Activated naive CD4-positive, alpha-beta T cell (primary cell): Measurements from ENCODE around the gene RHBDD1.

Experiments used
- DNase-seq, 4 experiments: peaks; one replicate each; lab custom pipeline; 2025; lab: John Stamatoyannopoulos, UW

RHBDD1 gene

GRCh38 chr2:226885769-226886435 is 50.0 kb downstream of the RHBDD1 start:
- DNase-seq: no peak

DNA sequence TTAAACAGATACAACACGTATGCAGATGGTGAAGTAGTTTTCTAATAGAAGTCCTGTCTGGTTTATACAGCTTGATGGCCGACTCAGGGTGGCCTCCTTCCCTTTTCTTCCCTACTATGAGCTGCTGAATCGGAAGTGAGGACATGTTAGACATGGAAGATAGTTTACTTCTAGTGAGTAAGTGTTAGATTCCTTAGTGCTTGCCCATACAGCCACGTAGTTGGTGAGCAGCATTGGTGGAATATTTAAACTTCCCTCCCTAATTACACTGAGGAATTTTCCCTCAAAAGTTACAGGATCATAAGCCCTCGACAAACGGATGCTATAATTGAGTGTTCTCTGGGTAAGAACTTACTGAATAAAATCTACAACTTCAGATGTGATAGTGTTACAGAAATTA is 52.1 kb downstream of the RHBDD1 start:
- DNase-seq: no peak

- no peak for DNase-seq
These were observed 52.6 kb downstream of the RHBDD1 start for GRCh38 chr2:226888378-226888965.

DNA sequence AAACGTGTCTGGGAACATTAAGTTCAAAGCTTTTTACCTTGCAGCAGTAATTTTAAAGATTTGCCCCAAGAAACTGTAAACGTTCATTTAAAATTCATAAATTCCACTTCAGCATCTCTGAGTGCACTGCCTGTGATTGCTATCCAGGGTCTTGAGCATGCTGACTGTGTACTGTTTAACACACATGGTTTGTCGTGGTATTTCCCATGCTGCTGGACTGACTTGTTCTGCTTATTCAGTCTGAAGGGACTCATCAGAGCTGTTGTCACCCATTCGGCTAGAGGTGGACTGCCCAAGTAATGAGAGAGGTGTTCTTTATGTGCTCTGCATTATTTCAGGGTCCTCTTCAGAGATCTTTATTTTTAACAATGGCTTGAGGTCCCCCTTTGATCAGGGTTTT is 53.1 kb downstream of the RHBDD1 start:
- DNase-seq: no peak

GRCh38 chr2:226890286-226890685 is 54.4 kb downstream of the RHBDD1 start:
- no peak for DNase-seq

GRCh38 chr2:226891780-226892590 is 56.1 kb downstream of the RHBDD1 start:
- DNase-seq: no peak

GRCh38 chr2:226892729-226893128 is 56.9 kb downstream of the RHBDD1 start:
- DNase-seq: no peak

- no peak for DNase-seq
These were observed 57.4 kb downstream of the RHBDD1 start for GRCh38 chr2:226893216-226893615.

- no peak for DNase-seq
These were observed 58.9 kb downstream of the RHBDD1 start for GRCh38 chr2:226894752-226895151.

DNA sequence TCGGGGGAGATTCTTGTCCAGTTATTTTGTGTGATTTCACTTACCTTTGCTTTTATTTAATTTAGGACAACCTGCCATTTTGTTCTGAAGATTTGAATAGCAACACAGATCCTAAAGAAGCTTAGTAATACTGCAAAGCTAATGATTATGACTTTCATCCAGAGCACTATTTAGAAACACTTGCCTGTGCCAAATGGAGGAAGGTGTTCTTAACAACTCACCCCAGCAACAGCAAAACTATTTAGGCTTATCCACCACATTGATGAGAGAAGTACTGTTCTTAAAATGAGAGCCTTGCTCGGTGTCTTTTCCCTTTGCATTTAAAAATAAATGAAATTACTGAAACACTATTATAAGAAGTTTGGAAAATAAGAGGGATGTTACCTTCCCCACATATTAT is 59.7 kb downstream of the RHBDD1 start:
- no peak for DNase-seq

DNA sequence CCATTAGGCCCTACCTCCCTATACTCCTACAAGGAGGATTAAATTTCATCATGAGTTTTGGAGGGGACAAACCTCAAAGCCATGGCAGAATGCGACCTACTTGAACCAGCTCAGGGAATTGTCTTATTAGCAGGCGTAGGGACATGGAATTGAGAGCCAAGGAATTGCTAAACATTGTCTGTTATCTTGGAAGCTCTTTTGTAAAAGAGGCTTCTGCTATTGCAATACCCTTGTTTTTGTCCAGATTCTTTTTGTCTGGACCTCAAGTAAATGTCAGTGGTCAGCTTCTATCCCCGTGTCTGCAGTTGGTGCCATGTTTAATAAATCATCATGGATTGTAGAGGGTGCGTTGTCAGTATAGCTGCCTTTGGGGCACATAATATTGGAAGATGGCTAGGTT is 62.3 kb downstream of the RHBDD1 start:
- no peak for DNase-seq

GRCh38 chr2:226898897-226899296 is 63.0 kb downstream of the RHBDD1 start:
- DNase-seq: no peak

DNA sequence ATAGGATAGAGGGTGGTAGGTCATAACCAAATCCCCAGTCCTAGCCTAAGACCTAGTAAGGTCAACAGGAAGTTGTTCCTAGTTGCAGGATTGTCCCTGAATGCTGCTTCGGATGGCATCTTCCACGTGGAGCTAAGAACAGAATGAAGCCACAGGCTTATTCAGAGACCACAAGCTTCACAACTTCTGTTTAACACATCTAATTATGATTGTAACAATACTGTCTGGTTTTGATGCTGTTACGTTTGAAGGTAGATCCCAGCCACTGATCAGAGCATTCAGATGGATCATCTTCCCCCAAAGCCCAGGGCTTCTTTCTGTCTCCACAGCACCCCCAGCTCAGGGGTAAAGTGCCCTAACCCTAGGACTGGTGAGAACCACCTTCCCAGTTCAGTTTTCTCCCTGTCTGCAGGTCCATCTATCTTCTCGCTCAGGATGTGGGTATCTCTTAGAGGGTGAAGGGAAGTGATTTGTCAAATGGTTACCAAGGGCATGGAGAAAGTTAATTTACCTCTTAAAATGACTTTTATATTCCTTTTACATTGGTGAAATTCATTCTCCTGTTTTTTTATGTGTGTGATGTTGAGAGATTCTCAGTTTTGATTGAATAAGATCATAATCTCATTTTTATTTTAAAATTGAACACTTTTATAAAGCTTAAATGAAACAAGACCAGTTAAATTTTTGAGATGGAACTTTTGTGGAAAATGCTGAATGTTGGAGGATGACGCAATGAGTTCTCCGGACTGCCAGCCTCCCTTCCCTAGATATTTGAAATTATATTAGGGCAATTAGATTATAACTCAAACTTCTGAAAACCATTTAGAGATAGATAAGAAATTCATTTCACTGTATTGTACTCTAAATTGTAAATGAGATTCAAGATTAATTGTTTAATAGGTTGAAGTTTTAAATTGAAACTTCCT is 66.5 kb downstream of the RHBDD1 start:
- no peak for DNase-seq

- DNase-seq: no peak
These were observed 67.3 kb downstream of the RHBDD1 start for GRCh38 chr2:226903179-226903578.

DNA sequence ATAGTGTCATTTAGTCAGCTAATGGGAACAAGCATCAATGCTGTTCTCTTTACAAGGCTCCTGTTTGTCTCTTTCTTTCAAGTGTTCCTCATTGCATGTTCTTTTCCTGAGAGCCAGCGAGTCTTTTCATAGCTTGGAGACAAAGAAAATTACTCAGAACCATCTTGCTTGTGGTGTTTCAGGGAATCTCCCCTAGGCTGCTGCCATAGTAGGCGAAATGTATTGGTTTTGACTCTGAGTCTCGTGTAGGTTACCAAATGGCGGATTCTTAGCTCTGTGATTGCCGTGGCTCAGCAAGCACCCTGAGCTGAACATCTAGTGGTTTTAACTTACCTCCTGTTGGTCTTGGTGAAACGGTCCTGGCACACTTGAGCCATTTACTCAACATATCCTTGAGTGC is 68.7 kb downstream of the RHBDD1 start:
- no peak for DNase-seq

DNA sequence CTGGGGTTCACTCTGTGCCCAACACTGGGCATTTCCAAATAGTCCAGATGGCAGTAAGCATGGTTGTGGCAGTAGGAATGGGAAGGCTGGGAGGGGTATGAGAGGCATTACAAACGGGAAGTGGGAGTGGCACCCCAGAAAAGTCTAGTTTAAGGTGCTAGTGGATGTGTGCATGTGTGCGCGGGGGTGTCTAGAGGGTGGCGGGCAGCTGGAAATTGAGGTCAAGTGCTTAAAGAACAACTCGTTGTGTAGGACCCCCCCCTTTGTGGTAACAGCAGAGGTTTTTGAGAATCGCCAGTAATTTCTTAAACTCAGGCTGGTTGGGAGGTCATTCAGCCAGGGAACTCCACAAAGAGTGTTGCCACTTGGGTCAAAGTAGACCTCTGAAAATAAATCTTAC is 69.9 kb downstream of the RHBDD1 start:
- no peak for DNase-seq

- no peak for DNase-seq
These were observed 70.4 kb downstream of the RHBDD1 start for GRCh38 chr2:226906163-226906693.

DNA sequence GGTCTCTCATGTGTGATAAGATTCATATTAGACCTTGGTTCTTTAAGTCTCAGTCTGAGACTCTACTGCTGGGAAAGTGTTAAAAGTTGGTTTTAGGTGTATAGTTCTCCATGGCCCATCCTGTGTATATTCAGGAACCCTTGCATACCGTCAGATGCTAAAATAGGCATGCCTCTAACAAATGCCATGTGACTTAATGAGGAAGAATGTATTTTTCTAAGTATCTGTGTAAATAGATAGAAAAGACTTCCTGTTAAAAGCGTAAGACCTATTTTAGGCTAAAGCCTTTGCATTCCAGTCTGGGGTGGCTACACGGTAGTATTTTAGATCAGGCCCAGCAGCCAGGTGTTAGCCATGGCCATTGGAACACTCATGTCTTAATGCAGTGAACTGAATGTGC is 73.3 kb downstream of the RHBDD1 start:
- no peak for DNase-seq

DNA sequence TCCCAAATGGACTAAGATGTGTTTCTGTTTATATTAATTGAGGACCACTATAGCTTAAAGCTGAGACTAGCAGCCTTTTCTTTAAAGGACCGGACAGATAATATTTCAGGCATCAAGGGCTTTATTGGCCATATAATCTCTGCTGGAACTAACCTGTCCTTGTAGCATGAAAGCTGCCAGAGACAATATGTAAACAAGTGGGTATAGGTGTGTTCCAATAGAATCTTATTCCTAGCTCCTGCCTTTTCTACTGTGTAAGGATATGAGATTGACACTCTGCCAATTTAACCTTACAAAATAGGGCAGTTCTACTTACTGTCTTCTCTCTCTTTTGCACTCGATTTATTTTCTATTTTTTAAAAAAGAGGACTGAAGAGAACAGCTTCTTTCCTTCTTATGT is 74.0 kb downstream of the RHBDD1 start:
- no peak for DNase-seq

- no peak for DNase-seq
These were observed 74.5 kb downstream of the RHBDD1 start for GRCh38 chr2:226910384-226910783.

DNA sequence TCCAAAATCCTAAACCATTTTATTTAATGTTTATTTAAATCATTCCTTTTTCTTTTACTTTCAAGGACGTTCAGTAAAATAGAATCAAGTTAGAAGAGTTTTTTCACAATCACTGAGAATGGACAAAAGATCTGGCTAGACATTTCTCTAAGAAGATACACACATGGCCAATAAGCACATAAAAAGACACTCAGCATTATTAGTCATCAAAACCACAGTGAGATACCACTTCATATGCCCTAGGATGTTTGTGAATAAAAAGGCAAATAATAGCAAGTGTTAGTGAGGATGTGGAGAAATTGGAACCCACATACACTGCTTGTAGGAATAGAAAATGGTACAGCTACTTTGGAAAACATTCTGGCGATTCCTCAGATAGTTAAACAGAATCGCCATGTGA is 76.1 kb downstream of the RHBDD1 start:
- no peak for DNase-seq

- no peak for DNase-seq
These were observed 77.8 kb downstream of the RHBDD1 start for GRCh38 chr2:226913641-226914040.
